Umbilical cord (tissue), 2 donors: ENCODE results near the gene HOXD12. TPM values are rescaled to one million over a fixed set of nuclear protein-coding genes. Genes with fewer than 3 reads are reported as not detected.

ENCODE experiments used
- DNase-seq: peaks from one replicate; pipeline ENCODE4 v3.0.0-alpha.2; 2015; ENCODE audit warnings: low spot score
- total RNA-seq: library from RNA; depleted of rRNA; stranded (reverse); fragments of >200 nt; gene quantifications from one replicate; pipeline ENCODE4 v1.2.3, GENCODE V29; 2014; ENCODE audit warnings: low replicate concordance; ENCODE audit not compliant: insufficient read depth

The HOXD12 gene
- total RNA-seq, 1 donor from 2014 or later, result 1.9 TPM

- DNase-seq, result peak; percentile 73
Measured at GRCh38 chr2:176105078-176105729, 5.6 kb downstream of the HOXD12 start.

- no peak for DNase-seq
Measured at GRCh38 chr2:176105730-176106580, 6.4 kb downstream of the HOXD12 start.

- no peak for DNase-seq
Measured at GRCh38 chr2:176106581-176107539, 7.3 kb downstream of the HOXD12 start, which contains the start of gene HOXD11. Gene HOXD11 (plus strand): TSS chr2:176107280. CDS start chr2:176107356, 76 bp downstream.

GRCh38 chr2:176107731-176108181 is 8.2 kb downstream of the HOXD12 start:
- no peak for DNase-seq

- DNase-seq, result no peak
Measured at GRCh38 chr2:176109192-176109901, 9.8 kb downstream of the HOXD12 start.

- DNase-seq, result no peak
Measured at GRCh38 chr2:176109946-176110345, 10.4 kb downstream of the HOXD12 start.

GRCh38 chr2:176110415-176111308 is 11.1 kb downstream of the HOXD12 start:
- no peak for DNase-seq

- DNase-seq, result no peak
Measured at GRCh38 chr2:176111309-176111663, 11.7 kb downstream of the HOXD12 start.

- no peak for DNase-seq
Measured at GRCh38 chr2:176111846-176112374, 12.3 kb downstream of the HOXD12 start.

- DNase-seq, result no peak
Measured at GRCh38 chr2:176112375-176113302, 13.0 kb downstream of the HOXD12 start.

- DNase-seq, result no peak
Measured at GRCh38 chr2:176114120-176114929, 14.7 kb downstream of the HOXD12 start.

GRCh38 chr2:176114930-176115625 is 15.5 kb downstream of the HOXD12 start:
- no peak for DNase-seq

GRCh38 chr2:176115883-176116813 is 16.6 kb downstream of the HOXD12 start, which contains the start of gene HOXD10:
Gene HOXD10 (plus strand): TSS chr2:176116778. CDS start chr2:176116834, 56 bp downstream.
- no peak for DNase-seq

GRCh38 chr2:176117162-176117822 is 17.7 kb downstream of the HOXD12 start:
- DNase-seq, result no peak

- DNase-seq, result no peak
Measured at GRCh38 chr2:176117823-176118371, 18.3 kb downstream of the HOXD12 start.
